ENCODE results near the gene PDSS2.

DNA sequence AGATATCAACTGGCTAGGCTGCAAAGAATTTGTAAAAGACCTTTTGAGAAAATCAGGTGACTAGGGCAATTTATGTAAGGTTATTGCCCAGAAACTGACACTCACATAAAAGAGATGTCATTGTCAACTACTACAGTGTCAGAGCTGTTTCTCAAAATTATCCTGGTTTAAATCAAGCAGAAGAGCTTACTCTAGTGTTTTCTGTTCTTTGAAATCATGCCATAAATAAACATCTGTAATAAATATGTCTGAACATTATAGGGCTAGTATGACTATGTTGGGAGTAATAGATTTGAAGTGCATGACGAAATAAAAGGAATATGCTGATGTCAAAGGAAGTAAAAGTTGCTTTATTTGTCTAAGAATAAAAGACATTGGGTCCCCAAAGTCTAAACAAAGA lies 11.0 kb upstream of the PDSS2 start:
- TF ChIP-seq CTCF (IDR thresholded peaks at IDR 0.05) = no peak
- no peak for TF ChIP-seq ZFX (IDR thresholded peaks at IDR 0.05; ENCODE audit: borderline replicate concordance)

Data from 22Rv1 (cell line).